NB4 (cell line): ENCODE results near the gene MED29.

Source experiments
- DNase-seq: peaks from one replicate; pipeline ENCODE4 v3.0.0; 2010; ENCODE audit warnings: low read depth
- H3K4me3 ChIP-seq: one replicate; pipeline ENCODE4 v1.5.1; 2011; ENCODE audit warnings: mild to moderate bottlenecking, low read depth, low read length, moderate library complexity
- CTCF ChIP-seq: IDR thresholded peaks from one replicate; pipeline ENCODE4 v1.5.1; 2012; ENCODE audit warnings: low read depth, low read length
- MAX ChIP-seq: IDR thresholded peaks from 2 replicates; pipeline ENCODE4 v1.6.1; 2011; ENCODE audit warnings: low read depth, low read length
- MYC ChIP-seq: IDR thresholded peaks from 2 replicates; pipeline ENCODE4 v1.6.1; 2011; ENCODE audit warnings: low read depth, low read length
- POLR2A ChIP-seq: IDR thresholded peaks from 2 replicates; pipeline ENCODE4 v1.6.1; 2011; ENCODE audit warnings: mild to moderate bottlenecking; ENCODE audit not compliant: insufficient read length; ENCODE audit errors: extremely low read depth

The MED29 gene

GRCh38 chr19:39356073-39356472 is 35.1 kb upstream of the MED29 start:
- TF ChIP-seq POLR2A (no peak), MAX (no peak), MYC (no peak), CTCF (no peak)
- no peak overlapping the region for H3K4me3 ChIP-seq
- no peak for DNase-seq

GRCh38 chr19:39356647-39357046 is 34.5 kb upstream of the MED29 start:
- H3K4me3 ChIP-seq, result no peak overlapping the region
- TF ChIP-seq POLR2A (no peak), MAX (no peak), CTCF (no peak), MYC (no peak)
- DNase-seq, result no peak

GRCh38 chr19:39359026-39359425 is 32.2 kb upstream of the MED29 start:
- H3K4me3 ChIP-seq, result no peak overlapping the region
- DNase-seq, result no peak
- no peak for TF ChIP-seq POLR2A
- no peak for TF ChIP-seq MYC
- TF ChIP-seq MAX, result no peak
- TF ChIP-seq CTCF, result no peak

GRCh38 chr19:39360599-39360998 is 30.6 kb upstream of the MED29 start:
- DNase-seq, result no peak
- TF ChIP-seq CTCF (no peak), MYC (no peak), POLR2A (no peak), MAX (no peak)
- no peak overlapping the region for H3K4me3 ChIP-seq

GRCh38 chr19:39362682-39363657 is 28.2 kb upstream of the MED29 start:
- TF ChIP-seq MAX, result no peak
- TF ChIP-seq CTCF, result no peak
- TF ChIP-seq MYC, result no peak
- no peak for TF ChIP-seq POLR2A
- no peak for DNase-seq
- no peak overlapping the region for H3K4me3 ChIP-seq
